ENCODE data around the gene INSIG1.

INSIG1 gene

DNA sequence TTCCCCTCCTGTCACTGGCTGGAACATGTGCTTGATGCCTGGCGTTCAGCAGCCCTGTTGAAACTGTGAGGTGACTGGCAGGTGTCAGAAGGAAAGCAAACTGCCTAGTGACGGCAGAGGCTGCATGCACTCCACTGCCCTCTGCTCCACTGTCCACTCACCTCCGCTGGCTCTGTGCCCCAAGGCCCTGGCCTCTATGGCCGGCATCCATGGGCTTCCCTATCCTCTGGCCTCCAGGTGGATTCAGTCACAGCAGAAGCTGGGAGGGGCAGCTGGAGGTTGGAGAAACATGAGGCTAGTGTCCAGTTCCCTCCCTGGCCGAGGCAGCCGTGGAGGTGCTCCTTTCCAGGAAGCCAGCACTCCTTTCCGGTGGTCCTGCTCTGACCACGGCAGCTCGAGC, 31.2 kb upstream of the INSIG1 start:
- no peak for DNase-seq (ENCODE audit: low read depth)
- H3K4me3 ChIP-seq (ENCODE audit: low read length): no peak overlapping the region
- TF ChIP-seq, protein P1, sequence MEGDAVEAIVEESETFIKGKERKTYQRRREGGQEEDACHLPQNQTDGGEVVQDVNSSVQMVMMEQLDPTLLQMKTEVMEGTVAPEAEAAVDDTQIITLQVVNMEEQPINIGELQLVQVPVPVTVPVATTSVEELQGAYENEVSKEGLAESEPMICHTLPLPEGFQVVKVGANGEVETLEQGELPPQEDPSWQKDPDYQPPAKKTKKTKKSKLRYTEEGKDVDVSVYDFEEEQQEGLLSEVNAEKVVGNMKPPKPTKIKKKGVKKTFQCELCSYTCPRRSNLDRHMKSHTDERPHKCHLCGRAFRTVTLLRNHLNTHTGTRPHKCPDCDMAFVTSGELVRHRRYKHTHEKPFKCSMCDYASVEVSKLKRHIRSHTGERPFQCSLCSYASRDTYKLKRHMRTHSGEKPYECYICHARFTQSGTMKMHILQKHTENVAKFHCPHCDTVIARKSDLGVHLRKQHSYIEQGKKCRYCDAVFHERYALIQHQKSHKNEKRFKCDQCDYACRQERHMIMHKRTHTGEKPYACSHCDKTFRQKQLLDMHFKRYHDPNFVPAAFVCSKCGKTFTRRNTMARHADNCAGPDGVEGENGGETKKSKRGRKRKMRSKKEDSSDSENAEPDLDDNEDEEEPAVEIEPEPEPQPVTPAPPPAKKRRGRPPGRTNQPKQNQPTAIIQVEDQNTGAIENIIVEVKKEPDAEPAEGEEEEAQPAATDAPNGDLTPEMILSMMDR (conservative IDR thresholded peaks at IDR 0.05; ENCODE audit: low read length): no peak

GRCh38 chr7:155267023-155267422, 30.7 kb upstream of the INSIG1 start:
- no peak for DNase-seq (ENCODE audit: low read depth)
- TF ChIP-seq, protein P1 (conservative IDR thresholded peaks at IDR 0.05; ENCODE audit: low read length): no peak
- no peak overlapping the region for H3K4me3 ChIP-seq (ENCODE audit: low read length)

- no peak overlapping the region for H3K4me3 ChIP-seq (ENCODE audit: low read length)
- TF ChIP-seq, protein P1 (conservative IDR thresholded peaks at IDR 0.05; ENCODE audit: low read length): no peak
- no peak for DNase-seq (ENCODE audit: low read depth)
These were observed 30.2 kb upstream of the INSIG1 start for GRCh38 chr7:155267436-155267835.

GRCh38 chr7:155268211-155268610, 29.5 kb upstream of the INSIG1 start:
- no peak overlapping the region for H3K4me3 ChIP-seq (ENCODE audit: low read length)
- TF ChIP-seq, protein P1 (conservative IDR thresholded peaks at IDR 0.05; ENCODE audit: low read length): no peak
- DNase-seq (ENCODE audit: low read depth): no peak

- TF ChIP-seq, protein P1 (conservative IDR thresholded peaks at IDR 0.05; ENCODE audit: low read length): no peak
- no peak overlapping the region for H3K4me3 ChIP-seq (ENCODE audit: low read length)
- DNase-seq (ENCODE audit: low read depth): no peak
These were observed 28.6 kb upstream of the INSIG1 start for GRCh38 chr7:155268921-155269650.

DNA sequence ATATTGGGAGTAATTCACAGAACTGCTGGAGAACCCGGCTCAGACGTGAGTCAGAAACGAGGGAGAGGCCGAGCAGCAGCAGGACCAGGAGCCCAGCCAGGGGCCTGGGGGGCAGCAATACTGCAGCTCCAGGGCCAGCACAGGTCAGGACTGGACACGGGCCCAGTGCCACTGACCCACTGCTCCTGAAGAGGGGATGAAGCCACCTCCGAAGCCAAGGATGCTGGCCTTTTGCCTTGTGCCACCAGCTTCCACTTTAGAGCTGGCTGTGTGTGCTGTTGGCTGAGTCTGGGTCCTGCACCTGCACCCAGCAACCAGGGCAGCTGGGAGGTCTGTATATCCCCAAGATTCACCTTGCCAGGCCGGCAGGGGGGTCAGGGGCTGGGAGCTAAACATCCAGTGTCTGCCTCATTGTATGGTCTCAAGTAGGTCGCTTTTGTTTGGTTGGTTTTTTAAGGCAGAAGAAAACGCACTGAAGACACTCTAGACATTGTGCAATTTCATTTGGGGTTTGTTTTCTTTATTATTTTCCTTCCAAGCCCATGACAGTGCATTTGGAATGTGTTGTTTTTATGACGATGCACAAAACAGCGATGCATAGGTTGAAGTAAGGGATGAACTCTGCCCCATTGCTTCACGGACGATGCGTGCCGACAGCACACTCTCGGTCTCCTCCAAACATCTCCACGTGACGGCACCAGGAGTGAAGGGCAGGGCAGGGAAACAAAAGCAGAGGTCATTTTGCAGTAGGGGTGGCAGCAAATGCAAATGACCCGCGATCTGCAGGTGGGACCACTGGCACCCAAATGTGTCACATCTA, 27.7 kb upstream of the INSIG1 start:
- TF ChIP-seq, protein P1 (conservative IDR thresholded peaks at IDR 0.05; ENCODE audit: low read length): no peak
- DNase-seq (ENCODE audit: low read depth): no peak
- H3K4me3 ChIP-seq (ENCODE audit: low read length): no peak overlapping the region

DNA sequence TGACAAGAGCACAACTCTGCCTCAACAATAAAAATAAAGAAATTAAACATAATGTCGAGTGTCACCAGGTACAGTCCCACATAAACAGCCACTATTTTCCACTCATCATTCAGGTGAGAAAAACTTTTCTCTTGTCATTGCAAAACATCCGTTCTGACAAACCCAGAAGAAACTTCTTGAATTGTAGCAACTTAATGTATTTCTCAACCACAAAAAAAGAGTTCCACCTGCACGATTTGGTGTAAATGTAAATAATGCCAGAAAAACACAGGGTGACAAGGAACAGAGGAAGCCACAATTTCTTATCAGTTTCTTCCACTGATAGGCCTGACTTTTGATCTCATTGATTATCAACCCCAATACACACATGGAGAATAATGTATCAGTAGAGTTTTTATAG, 26.8 kb upstream of the INSIG1 start:
- TF ChIP-seq, protein P1 (conservative IDR thresholded peaks at IDR 0.05; ENCODE audit: low read length): no peak
- H3K4me3 ChIP-seq (ENCODE audit: low read length): no peak overlapping the region
- DNase-seq (ENCODE audit: low read depth): no peak

Data from AG10803 (cell line).